DND-41 (cell line): Measurements from ENCODE around the gene GSE1.

Experiments
- ATAC-seq: fragments of 200-7000 bp; cut with Tn5 transposase; 3 replicates; pipeline ENCODE4 v1.9.1; 2021; ENCODE audit warnings: low read depth; ENCODE audit not compliant: insufficient read depth
- DNase-seq: peaks from one replicate; pipeline ENCODE4 v3.0.0-alpha.2; 2020
- H2AFZ ChIP-seq: 2 replicates; pipeline ENCODE4 v1.6.0; 2012; ENCODE audit warnings: low read depth, low read length
- H3K27ac ChIP-seq: 2 replicates; pipeline ENCODE4 v1.5.1; 2012; ENCODE audit warnings: low read length, inconsistent platforms
- H3K27me3 ChIP-seq: fragments of 200-600 bp; sonication (generic); 2 replicates; pipeline ENCODE4 v1.6.0; 2012; ENCODE audit warnings: low read length, mild to moderate bottlenecking, inconsistent platforms; ENCODE audit not compliant: insufficient read depth, poor library complexity
- H3K36me3 ChIP-seq: 2 replicates; pipeline ENCODE4 v1.5.1; 2012; ENCODE audit warnings: low read length, inconsistent platforms; ENCODE audit not compliant: insufficient read depth
- H3K4me1 ChIP-seq: 2 replicates; pipeline ENCODE4 v1.5.1; 2012; ENCODE audit warnings: mild to moderate bottlenecking, low read length; ENCODE audit not compliant: insufficient read depth
- H3K4me2 ChIP-seq: 2 replicates; pipeline ENCODE4 v1.6.0; 2012; ENCODE audit warnings: mild to moderate bottlenecking, moderate library complexity, low read length, inconsistent platforms; ENCODE audit not compliant: insufficient read depth
- H3K4me3 ChIP-seq, 2 experiments: fragments of 200-600 bp in 1 of 2; shearing (Covaris generic) in 1 of 2; 2 replicates each; pipeline ENCODE4 v1.5.1; 2012 to 2016; ENCODE audit warnings: inconsistent platforms in 2 of 2, low read length in 2 of 2, mild to moderate bottlenecking in 2 of 2, low read depth in 1 of 2, moderate library complexity in 1 of 2
- H3K79me2 ChIP-seq: 2 replicates; pipeline ENCODE4 v1.6.0; 2012; ENCODE audit warnings: low read length, inconsistent platforms; ENCODE audit not compliant: insufficient read depth
- H3K9ac ChIP-seq: 2 replicates; pipeline ENCODE4 v1.6.0; 2012; ENCODE audit warnings: low read depth, mild to moderate bottlenecking, inconsistent platforms, low read length, moderate library complexity
- H3K9me3 ChIP-seq: 2 replicates; pipeline ENCODE4 v1.5.1; 2012; ENCODE audit warnings: low read length, moderate library complexity, mild to moderate bottlenecking, inconsistent platforms; ENCODE audit not compliant: insufficient read depth, severe bottlenecking
- H4K20me1 ChIP-seq: 2 replicates; pipeline ENCODE4 v1.6.0; 2012; ENCODE audit warnings: low read length; ENCODE audit not compliant: insufficient read depth
- EZH2 ChIP-seq: IDR thresholded peaks from 3 replicates; pipeline ENCODE4 v1.6.1; 2012; ENCODE audit warnings: borderline replicate concordance, low read depth, mild to moderate bottlenecking, moderate library complexity, low read length, inconsistent platforms; ENCODE audit not compliant: severe bottlenecking
- TF ChIP-seq, protein P1 (sequence below): IDR thresholded peaks from 2 replicates; pipeline ENCODE4 v1.5.1; 2012; ENCODE audit warnings: borderline replicate concordance, low read length, moderate library complexity, mild to moderate bottlenecking; ENCODE audit not compliant: poor library complexity, severe bottlenecking; ENCODE audit errors: extremely low read depth

Gene GSE1

DNA sequence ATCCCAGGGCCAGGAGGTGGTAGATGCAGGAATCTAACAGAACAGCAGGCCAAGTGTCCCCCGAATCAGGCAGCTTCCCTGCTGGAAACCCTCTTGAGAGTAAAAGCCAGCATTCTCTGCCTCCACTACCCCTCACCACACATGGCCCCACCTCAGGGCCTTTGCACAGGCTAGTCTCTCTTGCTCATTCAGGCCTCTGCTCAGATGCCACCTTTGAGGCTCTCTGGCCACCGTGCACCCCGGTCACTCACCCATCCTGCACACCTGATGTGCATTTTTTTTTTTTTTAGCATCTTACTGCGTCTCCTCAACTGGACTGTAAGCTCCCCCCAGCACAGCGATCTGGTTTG lies 34.5 kb upstream of the GSE1 start:
- Histone ChIP-seq H3K4me2 (no peak overlapping the region), H3K79me2 (peaks cover 100% of the 10 kb centered on the region), H4K20me1 (peaks cover 95% of the 10 kb centered on the region), H3K27me3 (no peaks in the 10 kb centered on the region), H3K4me3 (no peak overlapping the region), H3K9me3 (no peaks in the 10 kb centered on the region), H3K27ac (no peak overlapping the region), H2AFZ (no peak overlapping the region), H3K36me3 (peaks cover 9% of the 10 kb centered on the region), H3K4me1 (no peaks in the 10 kb centered on the region), H3K9ac (no peak overlapping the region)
- DNase-seq (no peak), ATAC-seq (no peak)
- TF ChIP-seq, protein P1, sequence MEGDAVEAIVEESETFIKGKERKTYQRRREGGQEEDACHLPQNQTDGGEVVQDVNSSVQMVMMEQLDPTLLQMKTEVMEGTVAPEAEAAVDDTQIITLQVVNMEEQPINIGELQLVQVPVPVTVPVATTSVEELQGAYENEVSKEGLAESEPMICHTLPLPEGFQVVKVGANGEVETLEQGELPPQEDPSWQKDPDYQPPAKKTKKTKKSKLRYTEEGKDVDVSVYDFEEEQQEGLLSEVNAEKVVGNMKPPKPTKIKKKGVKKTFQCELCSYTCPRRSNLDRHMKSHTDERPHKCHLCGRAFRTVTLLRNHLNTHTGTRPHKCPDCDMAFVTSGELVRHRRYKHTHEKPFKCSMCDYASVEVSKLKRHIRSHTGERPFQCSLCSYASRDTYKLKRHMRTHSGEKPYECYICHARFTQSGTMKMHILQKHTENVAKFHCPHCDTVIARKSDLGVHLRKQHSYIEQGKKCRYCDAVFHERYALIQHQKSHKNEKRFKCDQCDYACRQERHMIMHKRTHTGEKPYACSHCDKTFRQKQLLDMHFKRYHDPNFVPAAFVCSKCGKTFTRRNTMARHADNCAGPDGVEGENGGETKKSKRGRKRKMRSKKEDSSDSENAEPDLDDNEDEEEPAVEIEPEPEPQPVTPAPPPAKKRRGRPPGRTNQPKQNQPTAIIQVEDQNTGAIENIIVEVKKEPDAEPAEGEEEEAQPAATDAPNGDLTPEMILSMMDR: no peak
- TF ChIP-seq EZH2: no peak

DNA sequence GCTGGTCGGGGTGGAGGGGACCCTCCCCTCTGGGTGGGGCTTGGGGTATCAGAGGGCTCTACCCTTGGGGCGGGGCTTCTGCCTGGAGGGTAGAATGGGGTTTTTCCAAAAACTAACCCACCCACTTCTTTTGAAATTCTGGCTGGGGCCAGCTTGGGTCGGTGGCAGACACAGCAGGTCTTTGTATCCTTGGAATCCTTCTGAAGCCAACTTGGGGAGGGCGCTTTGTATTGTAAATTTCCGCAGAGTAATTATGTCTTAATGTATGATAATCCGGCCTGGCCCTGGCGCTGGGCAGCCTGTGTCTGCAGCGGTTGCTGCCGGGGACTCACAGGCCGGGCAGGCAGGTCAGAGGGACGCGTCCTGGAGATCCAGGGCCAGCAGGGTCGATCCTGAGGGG lies 33.9 kb upstream of the GSE1 start:
- Histone ChIP-seq H4K20me1 (peaks cover 96% of the 10 kb centered on the region), H3K4me3 (no peak overlapping the region), H3K4me2 (no peak overlapping the region), H3K9me3 (no peaks in the 10 kb centered on the region), H3K36me3 (peaks cover 10% of the 10 kb centered on the region), H3K27ac (no peak overlapping the region), H3K9ac (no peak overlapping the region), H3K27me3 (no peaks in the 10 kb centered on the region), H3K79me2 (peaks cover 100% of the 10 kb centered on the region), H2AFZ (no peak overlapping the region), H3K4me1 (no peaks in the 10 kb centered on the region)
- DNase-seq: no peak
- TF ChIP-seq, protein P1: no peak
- TF ChIP-seq EZH2: no peak
- ATAC-seq: no peak

DNA sequence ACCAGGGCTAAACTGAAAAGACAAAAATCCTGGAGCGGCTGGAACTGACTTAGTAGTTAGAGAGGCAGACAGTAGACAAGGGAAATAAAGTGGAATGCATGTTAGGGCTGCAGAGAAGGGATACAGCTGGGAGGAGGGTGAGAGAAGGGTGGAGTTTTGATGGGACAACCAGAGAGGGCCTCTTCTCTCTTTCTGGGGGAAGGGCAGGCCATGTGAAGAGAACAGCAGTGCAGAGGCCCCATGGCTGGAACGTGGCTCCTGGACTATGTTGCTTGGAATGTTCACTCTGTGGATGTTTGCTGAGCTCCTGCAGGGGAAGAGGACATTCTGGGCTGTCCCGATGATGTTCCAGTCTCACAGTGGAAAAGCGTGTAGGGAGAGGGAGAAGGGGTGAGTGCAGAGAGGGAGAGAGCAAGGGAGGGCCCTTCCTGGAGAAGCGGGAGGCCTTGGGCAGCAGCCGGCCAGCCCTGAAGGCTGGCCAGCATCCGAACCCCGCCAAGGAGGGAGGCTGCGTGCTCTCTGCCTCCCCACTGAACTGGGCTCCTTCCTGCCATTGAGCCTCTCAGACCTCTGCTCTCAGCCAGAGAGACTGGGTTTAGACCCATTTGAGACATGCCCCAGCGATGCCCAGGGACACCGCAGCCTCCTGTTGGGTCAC lies 33.1 kb upstream of the GSE1 start:
- Histone ChIP-seq H4K20me1 (peaks cover 96% of the 10 kb centered on the region), H3K27me3 (no peaks in the 10 kb centered on the region), H3K9me3 (no peaks in the 10 kb centered on the region), H3K4me2 (no peak overlapping the region), H3K27ac (no peak overlapping the region), H3K9ac (no peak overlapping the region), H3K4me1 (no peaks in the 10 kb centered on the region), H3K79me2 (peaks cover 100% of the 10 kb centered on the region), H3K4me3 (no peak overlapping the region), H3K36me3 (peaks cover 14% of the 10 kb centered on the region), H2AFZ (no peak overlapping the region)
- ATAC-seq: no peak
- TF ChIP-seq, protein P1: no peak
- no peak for TF ChIP-seq EZH2
- no peak for DNase-seq
